Bronchial epithelial cell (primary cell): Measurements from ENCODE around the gene LDLRAD4. TPM values are rescaled to one million over a fixed set of nuclear protein-coding genes. Genes with fewer than 3 reads are reported as not detected.

Experiments used
- DNase-seq: peaks from one replicate; pipeline ENCODE4 v3.0.0-alpha.2; 2010; ENCODE audit warnings: low read depth
- FAIRE-seq: peaks from 2 replicates; lab custom pipeline; 2011; peaks lifted over from hg19 to GRCh38; lab: Jason Lieb, UNC
- H3K27me3 ChIP-seq: 2 replicates; pipeline ENCODE4 v1.5.1; 2011; ENCODE audit warnings: low read length; ENCODE audit not compliant: control insufficient read depth, insufficient read depth
- H3K36me3 ChIP-seq: 2 replicates; pipeline ENCODE4 v1.5.1; 2011; ENCODE audit warnings: low read length; ENCODE audit not compliant: control insufficient read depth, insufficient read depth
- H3K4me3 ChIP-seq: 2 replicates; pipeline ENCODE4 v1.5.1; 2011; ENCODE audit warnings: mild to moderate bottlenecking, low read depth, low read length, control low read depth
- total RNA-seq: library from RNA; depleted of rRNA; stranded (reverse); fragments of >200 nt; gene quantifications from 2 replicates; pipeline ENCODE4 v1.2.1, GENCODE V29; 2014
- TF ChIP-seq, protein P1 (sequence below): IDR thresholded peaks from 2 replicates; pipeline ENCODE4 v1.5.1; 2011; ENCODE audit warnings: mild to moderate bottlenecking, moderate library complexity, low read length, control low read depth, inconsistent platforms; ENCODE audit not compliant: insufficient read depth, severe bottlenecking

The LDLRAD4 gene
- total RNA-seq, 1 donor from 2014 or later, result not detected

DNA sequence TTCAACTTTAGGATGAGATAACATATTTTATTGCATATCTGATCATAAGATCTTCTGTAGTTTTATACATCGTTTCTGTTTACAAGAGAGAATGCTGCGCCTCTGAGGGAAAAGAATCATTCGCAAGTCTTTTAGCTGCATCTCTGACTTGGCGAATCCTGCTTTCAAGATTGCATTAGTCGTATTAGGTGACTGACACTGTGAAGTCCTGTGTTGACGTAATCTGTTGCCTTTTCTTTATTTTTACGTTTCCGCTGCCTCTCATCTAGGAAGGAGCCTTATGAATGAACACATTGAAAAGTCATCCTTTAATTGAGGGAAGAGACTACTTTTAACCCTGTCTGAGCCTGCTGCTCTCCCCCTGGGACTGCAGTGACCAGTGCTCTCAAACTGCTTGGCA lies 101.5 kb downstream of the LDLRAD4 start:
- H3K27me3 ChIP-seq, result no peaks in the 10 kb centered on the region
- FAIRE-seq (no peak), DNase-seq (no peak)
- H3K4me3 ChIP-seq, result no peak overlapping the region
- TF ChIP-seq, protein P1, sequence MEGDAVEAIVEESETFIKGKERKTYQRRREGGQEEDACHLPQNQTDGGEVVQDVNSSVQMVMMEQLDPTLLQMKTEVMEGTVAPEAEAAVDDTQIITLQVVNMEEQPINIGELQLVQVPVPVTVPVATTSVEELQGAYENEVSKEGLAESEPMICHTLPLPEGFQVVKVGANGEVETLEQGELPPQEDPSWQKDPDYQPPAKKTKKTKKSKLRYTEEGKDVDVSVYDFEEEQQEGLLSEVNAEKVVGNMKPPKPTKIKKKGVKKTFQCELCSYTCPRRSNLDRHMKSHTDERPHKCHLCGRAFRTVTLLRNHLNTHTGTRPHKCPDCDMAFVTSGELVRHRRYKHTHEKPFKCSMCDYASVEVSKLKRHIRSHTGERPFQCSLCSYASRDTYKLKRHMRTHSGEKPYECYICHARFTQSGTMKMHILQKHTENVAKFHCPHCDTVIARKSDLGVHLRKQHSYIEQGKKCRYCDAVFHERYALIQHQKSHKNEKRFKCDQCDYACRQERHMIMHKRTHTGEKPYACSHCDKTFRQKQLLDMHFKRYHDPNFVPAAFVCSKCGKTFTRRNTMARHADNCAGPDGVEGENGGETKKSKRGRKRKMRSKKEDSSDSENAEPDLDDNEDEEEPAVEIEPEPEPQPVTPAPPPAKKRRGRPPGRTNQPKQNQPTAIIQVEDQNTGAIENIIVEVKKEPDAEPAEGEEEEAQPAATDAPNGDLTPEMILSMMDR, result no peak
- no peaks in the 10 kb centered on the region for H3K36me3 ChIP-seq

DNA sequence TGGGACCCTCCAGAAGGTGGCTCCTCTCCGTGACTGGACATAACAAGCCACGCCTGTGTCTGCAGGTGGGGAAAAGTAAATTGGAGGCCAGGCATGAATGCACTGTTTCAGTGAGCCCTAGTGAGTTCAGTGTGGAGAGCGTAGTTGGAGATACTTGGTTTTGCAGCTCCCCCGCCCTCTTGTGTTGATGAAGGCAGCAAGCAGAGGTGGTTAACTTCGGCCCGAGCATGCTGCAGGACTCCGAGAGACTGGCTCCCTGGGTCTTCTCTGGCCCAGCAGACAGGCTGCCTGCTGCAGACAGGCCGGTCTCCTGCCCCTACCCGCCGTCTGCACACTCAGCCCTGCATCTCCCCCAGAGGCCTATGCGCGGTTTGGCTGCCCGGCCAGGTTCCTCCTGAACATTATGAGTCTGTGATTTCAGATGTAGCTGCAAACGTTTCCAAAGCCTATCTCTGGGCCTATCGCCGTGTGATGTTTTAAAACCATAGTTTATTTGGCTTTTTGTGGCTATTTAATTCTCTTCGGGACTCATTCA lies 102.4 kb downstream of the LDLRAD4 start:
- no peak for DNase-seq

DNA sequence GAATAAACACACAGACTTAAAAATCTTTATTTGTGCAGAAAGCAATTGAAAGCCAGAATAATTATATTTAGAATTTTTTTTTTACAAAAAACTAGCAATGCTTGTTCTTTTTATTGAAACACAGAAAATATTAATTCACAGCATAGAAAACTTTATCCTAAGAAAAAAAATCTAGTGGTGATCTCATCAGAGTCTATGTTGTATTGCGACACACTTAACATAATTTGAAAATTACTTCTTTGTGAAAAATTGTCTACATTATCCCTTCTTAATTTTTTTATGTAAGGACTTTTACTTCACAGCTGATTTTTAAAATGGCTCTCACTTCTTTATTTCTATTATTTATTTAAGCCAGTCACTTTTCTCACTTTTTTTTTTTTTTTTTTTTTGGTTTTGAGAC lies 103.4 kb downstream of the LDLRAD4 start:
- no peaks in the 10 kb centered on the region for H3K27me3 ChIP-seq
- DNase-seq, result peak; percentile 1
- TF ChIP-seq, protein P1, result no peak

More for the DNA sequence above, 102.4 kb downstream of the LDLRAD4 start:
- TF ChIP-seq, protein P1, result no peak
- no peak for FAIRE-seq
- Histone ChIP-seq H3K27me3 (no peaks in the 10 kb centered on the region), H3K4me3 (no peak overlapping the region), H3K36me3 (no peaks in the 10 kb centered on the region)

DNA sequence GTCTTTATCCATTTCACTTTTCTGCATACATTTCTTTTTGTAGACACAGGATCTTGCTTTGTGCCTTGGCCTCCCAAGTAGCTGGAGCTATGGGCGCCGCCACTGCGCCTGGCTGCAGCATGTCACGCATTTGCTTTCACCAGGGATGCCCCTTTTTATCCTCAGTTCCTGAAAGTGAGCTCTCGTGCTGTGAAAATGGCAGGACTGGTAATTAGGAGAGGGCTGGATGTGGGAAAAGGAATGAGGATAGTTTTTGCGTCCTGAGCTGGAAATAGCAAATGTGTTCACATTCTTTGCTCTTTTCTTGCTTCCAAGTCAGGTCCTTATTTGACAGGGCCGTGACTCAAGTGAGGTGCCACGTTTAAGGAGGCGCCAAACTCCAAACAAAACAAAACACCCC lies 104.6 kb downstream of the LDLRAD4 start:
- Histone ChIP-seq H3K27me3 (no peaks in the 10 kb centered on the region), H3K4me3 (no peak overlapping the region), H3K36me3 (no peaks in the 10 kb centered on the region)
- FAIRE-seq (no peak), DNase-seq (no peak)
- TF ChIP-seq, protein P1, result no peak

More for the DNA sequence above, 103.4 kb downstream of the LDLRAD4 start:
- FAIRE-seq, result no peak
- Histone ChIP-seq H3K4me3 (no peak overlapping the region), H3K36me3 (no peaks in the 10 kb centered on the region)

DNA sequence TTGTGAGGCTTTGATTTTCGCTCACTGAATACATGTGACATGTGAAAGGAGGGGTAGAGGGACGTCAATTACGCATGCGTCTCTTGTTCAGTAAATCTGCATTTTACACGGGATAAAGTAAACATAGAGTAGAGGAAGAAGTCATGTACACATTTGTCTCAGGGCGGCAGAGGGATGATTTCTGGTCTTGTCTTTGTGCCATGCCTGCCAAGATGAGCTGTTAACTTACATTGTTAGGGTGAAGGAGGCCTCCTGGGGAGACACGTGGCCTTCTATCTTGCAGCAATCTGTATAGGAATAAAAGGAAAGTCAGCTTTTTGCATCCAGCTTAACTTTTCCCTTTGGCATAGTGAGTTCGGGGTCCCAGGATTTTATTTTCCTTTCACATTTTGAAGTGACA lies 106.3 kb downstream of the LDLRAD4 start:
- TF ChIP-seq, protein P1, result no peak
- H3K36me3 ChIP-seq, result no peaks in the 10 kb centered on the region
- H3K27me3 ChIP-seq, result no peaks in the 10 kb centered on the region
- no peak overlapping the region for H3K4me3 ChIP-seq
- FAIRE-seq (no peak), DNase-seq (no peak)

DNA sequence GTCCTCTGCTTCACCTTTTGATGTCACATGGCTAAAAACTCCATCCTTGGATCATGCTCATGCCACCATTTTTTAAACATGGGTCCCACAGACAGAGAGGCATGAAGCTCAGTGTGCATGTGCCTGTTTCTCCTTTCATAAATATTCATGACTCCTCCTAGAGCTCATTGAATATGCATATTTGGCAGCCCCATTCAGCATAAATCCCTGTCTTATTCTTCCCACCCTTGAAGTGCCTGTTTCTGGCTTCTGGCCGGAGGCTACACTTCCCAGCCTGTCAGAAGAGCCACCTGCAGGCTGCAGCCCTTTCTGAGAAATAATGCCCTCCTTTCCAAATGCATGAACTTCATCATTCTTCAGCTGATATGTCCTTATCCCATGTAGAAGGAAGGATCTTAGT lies 109.7 kb downstream of the LDLRAD4 start:
- FAIRE-seq (no peak), DNase-seq (no peak)
- Histone ChIP-seq H3K4me3 (no peak overlapping the region), H3K36me3 (no peaks in the 10 kb centered on the region), H3K27me3 (no peaks in the 10 kb centered on the region)
- TF ChIP-seq, protein P1, result no peak
